Stimulated activated CD8-positive, alpha-beta memory T cell treated with anti-CD3 and anti-CD28 coated beads, Interleukin-2, amount 100 ng/mL, for 1 hour (primary cell): Measurements from ENCODE around the gene INO80E.

Experiments
- DNase-seq, 2 donors: peaks; one replicate each; pipeline ENCODE4 v3.0.0-alpha.2; 2020; ENCODE audit warnings: low read depth in 2 of 2

Gene INO80E

GRCh38 chr16:29975811-29976511 lies 20.1 kb upstream of the INO80E start:
- DNase-seq: no peak

GRCh38 chr16:29977063-29977825 lies 18.8 kb upstream of the INO80E start:
- DNase-seq: no peak

GRCh38 chr16:29978081-29978480 lies 18.0 kb upstream of the INO80E start:
- DNase-seq: no peak

GRCh38 chr16:29978564-29979270 lies 17.3 kb upstream of the INO80E start:
- no peak for DNase-seq

- DNase-seq: no peak
These were observed 13.3 kb upstream of the INO80E start for GRCh38 chr16:29982560-29983419.

- no peak for DNase-seq
These were observed 12.5 kb upstream of the INO80E start for GRCh38 chr16:29983420-29984136.

GRCh38 chr16:29984137-29984763 lies 11.8 kb upstream of the INO80E start:
- DNase-seq: no peak

- DNase-seq: no peak
These were observed 11.3 kb upstream of the INO80E start for GRCh38 chr16:29984764-29985147.

GRCh38 chr16:29985271-29985811 lies 10.7 kb upstream of the INO80E start:
- no peak for DNase-seq

GRCh38 chr16:29986231-29986630 lies 9.8 kb upstream of the INO80E start:
- DNase-seq: no peak

GRCh38 chr16:29986931-29987330 lies 9.1 kb upstream of the INO80E start:
- no peak for DNase-seq

- DNase-seq: no peak
These were observed 8.5 kb upstream of the INO80E start for GRCh38 chr16:29987371-29988085.

- DNase-seq: no peak
These were observed 7.5 kb upstream of the INO80E start for GRCh38 chr16:29988346-29989075.

GRCh38 chr16:29989111-29989858 lies 6.8 kb upstream of the INO80E start:
- DNase-seq: no peak

GRCh38 chr16:29990034-29990433 lies 6.0 kb upstream of the INO80E start:
- no peak for DNase-seq

GRCh38 chr16:29990883-29991570 lies 5.0 kb upstream of the INO80E start:
- no peak for DNase-seq

- no peak for DNase-seq
These were observed 4.5 kb upstream of the INO80E start for GRCh38 chr16:29991571-29991904.
